KMS-11 (cell line): ENCODE measurements around the gene PLD1.
"Not testable (repeated sequence)": the region's sequence is repeated elsewhere in the genome, so short reads cannot be mapped to it uniquely, and the experiment has no call there.

Experiments
- H2AFZ ChIP-seq: fragments of 200-600 bp; sonication (generic); 2 replicates; pipeline ENCODE4 v1.6.1; 2016; ENCODE audit warnings: antibody characterized with exemption, mixed run types, low read depth
- H3K27ac ChIP-seq: fragments of 200-600 bp; sonication (generic); 2 replicates; pipeline ENCODE4 v1.6.1; 2016; ENCODE audit warnings: mild to moderate bottlenecking, mixed run types
- H3K27me3 ChIP-seq: fragments of 200-600 bp; sonication (generic); 2 replicates; pipeline ENCODE4 v1.6.1; 2017; ENCODE audit warnings: mild to moderate bottlenecking, low read depth, mixed run types, moderate library complexity; ENCODE audit not compliant: insufficient read depth
- H3K36me3 ChIP-seq: fragments of 200-600 bp; sonication (generic); 2 replicates; pipeline ENCODE4 v1.6.1; 2017; ENCODE audit warnings: mild to moderate bottlenecking, mixed run types; ENCODE audit not compliant: insufficient read depth
- H3K4me1 ChIP-seq: fragments of 200-600 bp; sonication (generic); 2 replicates; pipeline ENCODE4 v1.6.1; 2016; ENCODE audit warnings: mild to moderate bottlenecking, low read depth, mixed run types; ENCODE audit not compliant: poor library complexity, severe bottlenecking
- H3K4me2 ChIP-seq: fragments of 200-600 bp; sonication (generic); 2 replicates; pipeline ENCODE4 v1.7.0; 2016; ENCODE audit warnings: mild to moderate bottlenecking, mixed run types
- H3K4me3 ChIP-seq: fragments of 200-600 bp; sonication (generic); IDR thresholded peaks from 2 replicates; pipeline ENCODE4 v1.6.1; 2017; ENCODE audit warnings: low read depth, low read length, mixed read lengths; ENCODE audit not compliant: insufficient read depth
- H3K79me2 ChIP-seq: fragments of 200-600 bp; sonication (generic); 2 replicates; pipeline ENCODE4 v1.6.1; 2016; ENCODE audit warnings: low read depth, mixed run types; ENCODE audit not compliant: insufficient read depth
- H3K9ac ChIP-seq: fragments of 200-600 bp; sonication (generic); 2 replicates; pipeline ENCODE4 v1.6.1; 2016; ENCODE audit warnings: mild to moderate bottlenecking, mixed run types
- H4K20me1 ChIP-seq: fragments of 200-600 bp; sonication (generic); 2 replicates; pipeline ENCODE4 v1.6.1; 2016; ENCODE audit warnings: mild to moderate bottlenecking, mixed run types; ENCODE audit not compliant: insufficient read depth
- CTCF ChIP-seq: fragments of 200-600 bp; sonication (generic); conservative IDR thresholded peaks from 2 replicates; pipeline ENCODE4 v1.6.1; 2017; ENCODE audit warnings: low read depth, mild to moderate bottlenecking, antibody characterized with exemption, low read length, moderate library complexity, mixed read lengths

PLD1 gene

GRCh38 chr3:171699601-171700000 is 110.7 kb downstream of the PLD1 start:
- H3K27me3 ChIP-seq, result no peaks in the 10 kb centered on the region
- H3K79me2 ChIP-seq, result no peaks in the 10 kb centered on the region
- H3K9ac ChIP-seq, result no peak overlapping the region
- no peaks in the 10 kb centered on the region for H3K36me3 ChIP-seq
- no peak overlapping the region for H3K4me3 ChIP-seq
- H2AFZ ChIP-seq, result no peak overlapping the region
- H3K4me1 ChIP-seq, result no peaks in the 10 kb centered on the region
- TF ChIP-seq CTCF, result no peak
- H4K20me1 ChIP-seq, result no peaks in the 10 kb centered on the region
- no peak overlapping the region for H3K4me2 ChIP-seq
- H3K27ac ChIP-seq, result no peak overlapping the region

- H3K79me2 ChIP-seq, result no peaks in the 10 kb centered on the region
- no peak overlapping the region for H3K27ac ChIP-seq
- no peaks in the 10 kb centered on the region for H3K4me1 ChIP-seq
- no peak overlapping the region for H3K4me3 ChIP-seq
- no peak overlapping the region for H3K4me2 ChIP-seq
- H3K9ac ChIP-seq, result no peak overlapping the region
- H3K27me3 ChIP-seq, result no peaks in the 10 kb centered on the region
- no peaks in the 10 kb centered on the region for H4K20me1 ChIP-seq
- TF ChIP-seq CTCF, result no peak
- no peaks in the 10 kb centered on the region for H3K36me3 ChIP-seq
- no peak overlapping the region for H2AFZ ChIP-seq
Measured at GRCh38 chr3:171696805-171697204, 113.5 kb downstream of the PLD1 start.

GRCh38 chr3:171695426-171695825 is 114.9 kb downstream of the PLD1 start:
- no peaks in the 10 kb centered on the region for H4K20me1 ChIP-seq
- H3K36me3 ChIP-seq, result no peaks in the 10 kb centered on the region
- no peak for TF ChIP-seq CTCF
- H3K4me3 ChIP-seq, result no peak overlapping the region
- H3K27me3 ChIP-seq, result no peaks in the 10 kb centered on the region
- H3K9ac ChIP-seq, result no peak overlapping the region
- no peak overlapping the region for H3K27ac ChIP-seq
- H3K4me2 ChIP-seq, result no peak overlapping the region
- no peaks in the 10 kb centered on the region for H3K4me1 ChIP-seq
- H2AFZ ChIP-seq, result no peak overlapping the region
- no peaks in the 10 kb centered on the region for H3K79me2 ChIP-seq

- H4K20me1 ChIP-seq, result no peaks in the 10 kb centered on the region
- no peaks in the 10 kb centered on the region for H3K27me3 ChIP-seq
- no peak overlapping the region for H2AFZ ChIP-seq
- no peak for TF ChIP-seq CTCF
- no peak overlapping the region for H3K4me2 ChIP-seq
- no peaks in the 10 kb centered on the region for H3K4me1 ChIP-seq
- H3K36me3 ChIP-seq, result no peaks in the 10 kb centered on the region
- H3K79me2 ChIP-seq, result no peaks in the 10 kb centered on the region
- no peak overlapping the region for H3K27ac ChIP-seq
- no peak overlapping the region for H3K4me3 ChIP-seq
- no peak overlapping the region for H3K9ac ChIP-seq
Measured at GRCh38 chr3:171694888-171695287, 115.4 kb downstream of the PLD1 start.

GRCh38 chr3:171692551-171692950 is 117.7 kb downstream of the PLD1 start:
- H4K20me1 ChIP-seq, H3K4me1 ChIP-seq, H3K4me2 ChIP-seq, H2AFZ ChIP-seq, H3K9ac ChIP-seq, H3K27ac ChIP-seq, H3K27me3 ChIP-seq, H3K79me2 ChIP-seq, H3K36me3 ChIP-seq, H3K4me3 ChIP-seq: not testable (repeated sequence)
